NOMO-1 treated with dmso at 0.1 percent for 144 hours (cell line): ENCODE measurements around the gene TDO2.
A peak's percentile ranks its signal among the peaks of the same experiment; 100 is the strongest.
"Not testable (repeated sequence)": the region's sequence is repeated elsewhere in the genome, so short reads cannot be mapped to it uniquely, and the experiment has no call there.

Experiments used
- DNase-seq: peaks from one replicate; lab custom pipeline; 2025; ENCODE audit not compliant: unreplicated experiment; lab: John Stamatoyannopoulos, UW

TDO2 gene

DNA sequence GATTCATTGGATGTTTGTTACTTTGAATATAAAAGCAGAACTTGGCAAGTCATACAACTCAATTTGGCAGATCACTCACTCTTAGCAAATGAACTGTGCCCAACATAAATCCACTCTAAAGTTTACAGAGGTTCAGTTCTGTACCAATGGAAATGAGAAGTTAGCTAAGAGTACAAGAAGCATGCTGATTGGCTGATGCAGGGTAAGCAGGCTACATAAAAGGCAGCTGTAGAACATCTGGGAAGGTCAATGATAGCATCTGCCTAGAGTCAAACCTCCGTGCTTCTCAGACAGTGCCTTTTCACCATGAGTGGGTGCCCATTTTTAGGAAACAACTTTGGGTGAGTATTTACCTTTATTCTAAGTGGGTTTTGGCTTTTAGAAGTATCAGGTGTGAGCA, at the start of gene TDO2:
TDO2 (plus strand) TSS at position 244 of the 400 bp plus-strand sequence; CDS start at position 307, 63 bp downstream.
- no peak for DNase-seq

DNA sequence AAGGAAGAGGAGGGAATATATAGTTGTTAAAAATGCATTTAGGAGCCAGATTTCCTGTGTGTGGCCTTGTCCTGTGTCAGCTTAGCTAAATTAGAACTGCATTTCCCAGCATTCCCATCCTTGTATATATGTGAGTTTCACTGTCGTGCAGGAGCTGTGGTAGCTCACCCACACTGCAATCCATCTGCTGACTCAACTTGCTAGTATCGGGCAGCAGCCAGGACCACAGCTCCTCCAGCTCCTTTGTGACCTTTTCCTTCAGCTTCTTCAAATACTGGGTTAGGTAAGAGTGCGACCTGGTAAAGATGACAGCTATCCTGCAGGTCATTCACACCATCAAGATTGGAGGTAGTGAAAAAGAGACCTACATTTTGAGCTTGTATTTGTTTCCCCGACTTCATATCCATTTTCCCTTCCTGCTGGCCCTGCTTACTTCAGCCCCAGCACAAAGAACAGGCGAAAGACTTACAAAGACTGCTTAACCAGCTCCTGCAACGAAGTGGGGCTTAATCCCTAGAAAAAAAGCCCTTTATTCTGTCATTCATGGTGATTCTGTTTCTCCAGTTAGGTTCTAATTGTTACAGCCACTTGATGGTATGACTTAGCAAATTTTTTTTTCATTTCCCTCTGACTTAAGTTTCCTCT, 48.8 kb upstream of the TDO2 start:
- peak; percentile 5 for DNase-seq

DNA sequence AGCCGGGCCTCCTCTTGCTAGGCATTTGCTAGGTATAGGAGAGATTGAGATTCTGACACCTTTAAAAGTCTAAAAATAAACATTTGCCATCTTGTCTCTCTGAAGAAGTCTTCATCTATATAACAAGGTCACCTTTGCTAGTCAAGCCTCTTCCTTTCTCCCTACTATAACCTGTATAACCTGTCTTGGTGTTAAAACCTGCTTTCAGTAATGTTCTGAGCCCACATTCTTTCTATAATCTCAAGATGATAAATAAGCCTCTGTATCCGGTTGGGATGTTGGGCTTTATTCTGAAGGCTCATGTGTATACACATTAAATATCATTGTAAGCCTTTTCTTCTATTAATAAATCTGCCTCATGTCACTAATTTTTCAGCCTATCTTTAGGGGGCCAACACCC, 47.6 kb upstream of the TDO2 start:
- no peak for DNase-seq

DNA sequence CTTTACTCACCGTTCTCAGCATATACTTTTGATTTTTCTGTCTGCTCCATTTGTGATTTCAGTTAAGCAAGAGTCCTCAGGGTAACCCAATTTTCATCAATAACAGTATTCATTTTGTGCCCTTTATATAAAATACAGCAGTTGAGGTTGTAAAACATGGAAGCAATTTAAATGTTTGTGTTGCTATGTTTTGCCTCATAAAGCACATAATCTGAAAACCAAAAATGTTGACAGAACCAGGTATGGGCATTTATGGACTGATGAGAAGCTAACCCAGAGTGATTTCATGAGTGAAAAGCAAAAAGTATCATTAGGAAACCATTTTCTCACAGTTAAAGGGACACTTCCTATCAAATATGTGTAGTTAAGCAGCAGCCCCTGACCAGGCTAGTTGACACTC, 37.3 kb upstream of the TDO2 start, which contains the start of gene ASIC5:
ASIC5 (minus strand) TSS at position 101 of the 400 bp plus-strand sequence; CDS start at position 50, 51 bp downstream.
- DNase-seq = no peak

DNA sequence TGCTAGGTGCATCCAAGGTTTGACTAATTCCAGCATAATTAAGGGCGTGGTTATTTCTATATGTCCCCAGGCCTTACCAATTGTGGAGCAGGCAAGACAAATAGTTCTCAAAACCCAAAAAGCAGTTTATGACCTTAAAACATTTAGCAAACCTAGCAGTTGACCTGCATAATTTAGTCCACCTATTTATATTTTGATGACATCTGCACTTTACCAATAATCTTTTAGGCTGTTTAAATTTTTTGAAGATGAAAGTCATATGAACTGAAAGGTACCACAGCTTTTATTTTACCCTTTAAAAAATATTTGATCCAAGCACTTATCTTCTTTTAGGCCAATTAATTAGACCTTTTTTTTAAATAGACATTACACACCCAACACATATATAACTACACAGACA, 27.6 kb upstream of the TDO2 start:
- no peak for DNase-seq

DNA sequence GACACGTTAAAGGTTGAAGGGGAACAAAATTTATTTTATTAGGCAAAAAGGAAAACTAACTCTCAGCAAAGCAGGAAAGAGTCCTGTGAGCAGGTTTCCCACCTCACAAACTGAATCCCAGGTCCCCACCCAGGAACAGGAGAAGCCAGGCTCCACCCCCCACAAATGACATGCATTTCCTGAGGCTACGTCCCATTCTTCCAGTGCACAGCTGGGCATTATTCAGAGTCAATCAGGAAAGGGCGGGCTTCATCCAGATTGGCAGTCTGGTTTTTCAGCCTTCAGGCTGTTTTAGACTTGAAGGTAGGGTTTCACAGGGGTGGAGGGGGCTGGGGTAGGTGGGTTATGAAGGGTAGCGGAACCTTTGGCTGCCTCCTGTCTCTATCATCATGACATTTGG, 25.5 kb upstream of the TDO2 start:
- DNase-seq = no peak

DNA sequence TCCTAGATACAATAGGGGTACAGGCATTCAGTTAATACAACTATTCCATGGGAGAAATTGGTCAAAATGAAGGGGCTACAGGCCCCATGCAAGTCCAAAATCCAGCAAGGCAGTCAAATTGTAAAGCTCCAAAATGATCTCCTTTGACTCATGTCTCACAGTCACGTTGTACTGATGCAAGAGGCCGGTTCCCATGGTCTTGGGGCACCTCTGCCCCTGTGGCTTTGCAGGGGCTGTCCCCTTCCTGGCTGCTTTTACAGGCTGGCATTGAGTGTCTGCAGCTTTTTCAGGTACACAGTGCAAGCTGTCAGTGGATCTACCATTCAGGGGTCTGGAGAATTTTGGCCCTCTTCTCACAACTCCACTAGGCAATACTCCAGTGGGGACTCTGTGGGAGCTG, 24.9 kb upstream of the TDO2 start:
- DNase-seq = no peak

DNA sequence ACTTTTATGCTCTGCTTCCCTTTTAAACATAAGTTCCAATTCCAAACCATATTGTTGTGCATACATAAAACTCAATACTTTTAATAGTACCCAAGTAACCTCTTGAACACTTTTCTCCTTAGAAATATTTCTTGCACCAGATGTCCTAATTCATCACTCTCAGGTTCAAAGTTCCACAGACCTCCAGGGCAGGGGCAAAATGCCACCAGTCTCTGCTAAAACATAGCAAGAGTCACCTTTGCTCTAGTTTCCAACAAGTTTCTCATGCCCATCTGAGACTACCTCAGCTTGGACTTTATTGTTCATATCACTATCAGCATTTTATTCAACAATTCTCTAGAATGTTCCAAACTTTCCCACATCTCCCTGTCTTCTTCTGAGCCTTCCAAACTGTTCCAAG, 23.7 kb upstream of the TDO2 start:
- no peak for DNase-seq

DNA sequence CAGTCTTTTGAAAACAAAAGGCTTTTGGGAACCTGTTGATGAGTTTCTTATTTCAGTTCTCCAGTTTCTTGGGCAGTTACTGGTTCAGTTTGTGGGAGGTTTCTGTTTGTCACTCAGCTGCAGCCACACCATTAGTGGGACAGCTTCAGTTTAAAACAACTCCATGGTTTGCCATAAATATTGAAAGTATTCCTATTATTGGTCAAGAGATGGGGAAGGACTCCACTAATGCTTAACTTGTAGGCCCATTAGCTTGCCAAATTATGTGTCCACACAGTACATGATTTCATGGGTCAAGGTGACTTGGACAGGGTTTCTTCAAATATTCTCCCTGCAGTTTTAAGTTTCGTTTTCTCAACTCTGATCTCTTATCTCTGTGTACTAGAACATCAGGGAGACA, 21.9 kb upstream of the TDO2 start:
- DNase-seq = no peak

DNA sequence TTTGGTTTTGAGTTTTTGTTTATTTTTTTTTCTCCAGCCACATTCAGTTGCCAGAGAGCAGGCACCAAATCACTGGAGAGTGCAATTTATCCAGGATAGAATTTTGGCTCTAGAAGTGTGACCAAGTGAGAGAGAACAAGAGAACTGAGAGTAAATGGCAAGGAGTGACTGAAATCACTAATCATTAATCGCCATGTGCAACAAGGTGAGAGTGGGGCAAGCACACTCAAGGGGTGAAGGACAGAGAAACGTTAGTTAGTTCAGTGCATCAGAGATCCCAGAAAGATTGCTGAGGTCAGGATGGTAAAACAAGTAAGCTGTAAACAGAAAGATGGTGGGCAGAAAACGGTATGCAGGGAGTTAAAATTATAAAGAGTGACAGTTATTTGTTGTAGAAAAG, 19.6 kb upstream of the TDO2 start:
- DNase-seq = no peak

DNA sequence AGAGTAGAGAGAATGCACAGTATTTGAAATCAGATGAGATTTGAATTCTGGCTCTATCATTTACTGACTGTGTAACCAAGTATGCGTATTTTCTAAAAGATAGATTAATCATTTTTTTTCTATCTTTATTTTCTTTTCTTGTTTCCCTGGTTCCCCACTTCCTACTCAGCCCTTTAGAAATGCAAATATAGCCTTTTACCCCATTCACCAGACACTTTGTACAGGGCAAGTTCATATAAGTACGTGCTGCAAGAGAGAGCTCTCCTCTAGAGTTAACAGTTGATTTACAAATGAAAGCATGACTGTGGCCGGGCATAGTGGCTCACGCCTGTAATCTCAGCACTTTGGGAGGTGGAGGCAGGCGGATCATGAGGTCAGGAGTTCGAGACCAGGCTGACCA, 17.8 kb upstream of the TDO2 start:
- no peak for DNase-seq

DNA sequence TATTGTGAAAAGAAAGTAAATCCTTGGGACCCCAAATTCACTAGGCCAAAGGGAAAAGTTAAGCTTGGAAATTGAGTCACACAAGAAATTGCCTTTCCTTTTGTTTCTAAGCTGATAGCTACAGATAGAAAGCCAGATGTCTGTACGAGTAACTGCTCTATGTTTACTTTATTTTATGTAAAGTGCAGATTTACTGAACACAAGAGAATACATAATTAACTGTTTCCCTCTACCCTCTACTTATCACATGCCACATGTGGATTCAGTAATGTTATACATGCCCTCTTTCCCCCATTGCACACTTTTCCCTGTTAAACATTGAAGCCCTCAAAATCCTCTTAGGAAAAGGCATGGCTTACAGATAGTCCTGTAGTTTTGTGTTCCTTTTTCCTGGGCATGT, 16.5 kb upstream of the TDO2 start:
- DNase-seq = no peak

DNA sequence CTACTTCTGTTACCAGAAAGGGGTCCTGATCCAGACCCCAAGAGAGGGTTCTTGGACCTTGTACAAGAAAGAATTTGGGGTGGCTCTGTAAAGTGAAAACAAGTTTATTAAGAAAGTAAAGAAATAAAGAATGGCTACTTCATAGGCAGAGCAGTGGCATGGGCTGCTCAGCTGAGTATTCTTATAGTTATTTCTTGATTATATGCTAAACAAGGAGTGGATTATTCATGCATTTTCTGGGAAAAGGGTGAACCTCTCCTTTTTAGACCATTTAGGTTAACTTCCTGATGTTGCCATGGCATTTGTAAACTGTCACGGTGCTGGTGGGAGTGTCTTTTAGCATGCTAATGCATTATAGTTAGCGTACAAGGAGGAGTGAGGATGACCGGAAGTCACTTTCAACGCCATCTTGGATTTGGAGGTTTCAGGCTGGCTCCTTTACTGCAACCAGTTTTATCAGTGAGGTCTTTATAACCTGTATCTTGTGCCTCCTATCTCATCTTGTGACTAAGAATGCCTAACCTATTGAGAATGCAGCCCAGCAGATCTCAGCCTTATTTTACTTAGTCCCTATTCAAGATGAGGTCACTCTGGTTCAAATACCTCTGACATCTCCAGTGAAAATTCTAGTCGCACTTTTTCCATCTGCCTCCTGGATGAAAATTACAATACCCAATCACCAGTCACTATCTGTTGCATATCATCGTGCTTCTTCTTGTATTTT, 15.5 kb upstream of the TDO2 start:
- no peak for DNase-seq

DNA sequence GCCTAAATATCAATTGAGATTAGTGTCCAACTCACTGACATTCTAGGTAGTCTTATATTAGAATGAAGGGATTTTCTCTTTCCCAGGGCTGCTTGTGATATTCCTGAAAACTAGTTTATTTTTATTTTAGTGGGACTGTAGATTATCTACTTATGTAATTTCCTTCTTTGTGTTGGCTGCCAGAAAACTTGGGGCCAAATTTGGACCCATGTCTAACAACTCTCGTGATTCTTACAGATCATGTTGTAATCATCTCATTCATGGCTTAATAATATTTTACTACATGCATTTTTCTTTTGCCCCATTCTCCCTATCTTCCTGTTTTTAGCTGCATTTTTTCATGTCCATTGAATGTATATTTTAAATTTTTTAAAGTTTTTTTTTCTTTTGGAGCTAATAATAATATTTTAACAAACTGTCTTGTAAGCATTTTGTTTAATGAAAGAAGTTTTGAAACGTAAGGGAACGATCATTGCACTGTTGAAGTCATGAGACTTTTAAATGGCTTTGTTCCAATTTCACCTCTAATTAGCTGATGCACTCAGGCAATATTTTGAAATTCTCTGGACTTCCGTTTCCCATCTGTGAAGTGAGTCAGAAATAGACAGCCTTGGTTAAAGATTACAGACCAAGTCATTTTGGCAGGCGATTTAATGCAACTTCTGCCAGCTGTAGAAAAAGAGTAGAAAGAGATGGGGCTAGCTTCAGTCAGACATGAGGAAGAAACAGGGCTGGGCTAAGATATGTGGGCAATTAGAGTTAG, 14.3 kb upstream of the TDO2 start:
- DNase-seq = peak; percentile 88

DNA sequence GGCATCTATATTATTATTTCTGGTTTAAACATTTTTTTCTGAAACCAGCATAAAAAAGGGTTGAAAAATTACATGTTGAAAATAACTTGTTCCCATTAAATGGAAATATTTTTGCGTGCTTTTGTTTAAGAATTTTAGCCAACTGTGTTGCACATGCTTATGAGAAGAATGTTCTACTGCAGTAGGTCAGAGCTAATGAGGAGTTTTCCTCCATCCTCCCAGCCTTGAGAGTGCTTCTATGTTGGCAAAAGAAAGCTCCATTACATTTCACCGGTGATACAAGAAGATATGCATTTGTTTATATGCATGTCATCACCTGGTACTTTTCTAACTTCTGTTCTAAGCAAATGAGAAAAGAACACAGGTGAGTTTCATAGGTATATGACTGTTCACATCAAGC, 13.6 kb upstream of the TDO2 start:
- no peak for DNase-seq

DNA sequence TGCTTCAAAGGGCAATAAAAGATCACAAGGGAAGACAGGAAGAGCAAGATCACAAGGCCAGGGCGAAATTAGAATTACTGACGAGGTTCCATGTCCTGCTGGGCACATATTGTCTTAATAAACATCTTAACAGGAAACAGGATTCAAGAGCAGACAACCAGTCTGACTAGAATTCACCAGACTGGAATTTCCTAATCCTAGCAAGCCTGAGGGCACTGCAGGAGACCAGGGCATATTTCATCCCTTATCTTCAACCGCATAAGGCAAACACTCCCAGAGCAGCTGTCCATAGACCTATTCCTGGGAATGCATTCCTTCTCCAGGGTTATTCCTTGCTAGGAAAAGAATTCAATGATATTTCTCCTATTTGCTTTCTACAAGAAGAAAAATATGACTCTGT, 12.4 kb upstream of the TDO2 start:
- no peak for DNase-seq

DNA sequence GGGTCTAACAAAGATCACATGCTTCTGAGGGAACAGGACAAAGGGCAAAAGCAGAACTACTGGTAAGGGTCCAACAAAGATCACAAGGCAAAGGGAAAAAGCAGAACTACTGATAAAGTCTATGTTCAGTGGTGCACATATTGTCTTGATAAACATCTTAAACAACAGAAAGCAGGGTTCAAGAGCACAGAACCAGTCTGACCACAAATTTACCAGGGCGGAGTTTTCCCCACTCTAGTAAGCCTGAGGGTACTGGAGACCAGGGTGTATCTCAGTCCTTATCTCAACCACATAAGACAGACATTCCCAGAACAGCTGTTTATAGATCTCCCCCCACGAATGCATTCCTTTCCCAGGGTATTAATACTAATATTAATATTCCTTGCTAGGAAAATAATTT, 5.1 kb upstream of the TDO2 start:
- not testable (repeated sequence) for DNase-seq

DNA sequence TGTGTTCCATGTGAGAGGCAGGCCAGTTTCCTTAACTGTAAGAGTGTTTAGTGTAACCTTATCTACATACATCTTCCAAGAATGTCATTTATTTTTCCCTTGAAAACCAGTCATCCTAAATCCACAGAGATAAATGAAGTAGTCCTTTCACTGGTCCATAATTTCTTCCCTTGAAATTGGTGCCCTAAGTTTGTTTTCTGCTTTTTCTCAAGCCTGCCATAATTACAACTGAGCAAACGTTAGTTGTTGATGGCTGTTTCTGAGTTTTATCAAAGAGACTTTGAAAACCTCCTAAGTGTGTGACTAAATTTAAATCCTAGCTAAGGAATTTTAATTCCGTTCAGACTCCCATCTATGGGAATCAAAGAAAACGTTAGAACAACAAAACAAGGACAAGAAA, 3.6 kb upstream of the TDO2 start:
- no peak for DNase-seq

DNA sequence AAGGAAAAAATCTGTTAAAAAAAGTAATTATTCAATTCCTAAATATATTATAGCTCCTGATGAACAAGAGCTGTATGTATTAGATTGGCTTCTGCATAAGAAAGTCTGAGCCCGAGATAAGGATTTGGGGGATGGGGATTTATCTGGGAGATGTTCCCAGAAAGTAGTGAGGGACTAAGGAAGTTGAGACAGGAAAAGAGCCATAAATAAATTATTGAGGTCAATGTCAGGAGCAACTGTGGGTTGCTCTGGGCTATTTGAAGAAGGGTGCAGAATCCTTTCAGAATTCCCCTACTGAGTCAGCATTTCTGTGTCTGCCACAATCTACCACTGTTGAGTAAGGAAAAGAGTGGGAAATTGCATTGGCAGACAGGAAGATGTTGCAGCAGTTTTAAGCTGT, 3.1 kb upstream of the TDO2 start:
- DNase-seq = no peak

DNA sequence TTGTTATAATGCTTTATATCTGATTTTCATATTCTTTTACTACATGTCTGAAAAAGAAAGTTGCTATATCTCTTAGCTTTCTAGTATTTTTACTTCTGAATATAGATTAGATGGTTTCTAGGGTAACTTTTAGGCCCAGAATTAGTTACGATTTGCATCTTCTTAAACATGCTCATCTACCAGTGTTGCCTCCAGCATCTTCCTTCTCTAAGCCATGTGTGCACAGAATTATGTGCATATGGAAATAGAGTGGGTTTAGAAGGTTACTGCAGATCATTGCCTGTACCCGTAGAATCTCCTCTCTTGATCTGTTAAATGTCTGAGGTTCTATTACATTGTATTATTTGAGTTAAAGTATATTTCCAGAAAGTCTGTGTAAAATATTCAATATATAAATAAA, 2.5 kb upstream of the TDO2 start:
- DNase-seq = no peak

DNA sequence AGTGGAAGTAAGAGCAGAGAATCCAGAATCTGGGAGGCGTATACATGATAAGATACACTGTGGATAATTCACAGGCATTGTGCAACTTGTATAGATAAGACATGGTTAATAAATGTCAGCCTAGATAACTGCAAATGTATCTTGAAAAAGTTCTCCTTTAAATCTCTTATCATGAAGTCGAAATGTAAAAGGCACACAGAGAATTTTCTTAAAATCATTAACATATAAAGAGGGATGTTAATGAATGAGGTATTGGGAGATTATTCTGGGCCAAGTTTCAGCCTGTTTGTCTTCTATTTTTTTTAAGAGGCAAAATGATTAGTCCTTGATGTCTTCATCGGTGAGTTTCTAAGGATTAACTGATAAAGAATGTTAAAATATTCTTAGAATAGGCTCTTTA, 835 bp downstream of the TDO2 start:
- no peak for DNase-seq
